Neural progenitor cell (in vitro differentiated cells): ENCODE measurements around the gene ATAT1. TPM values are rescaled to one million over a fixed set of nuclear protein-coding genes. Genes with fewer than 3 reads are reported as not detected.

Experiments
- DNase-seq: peaks from one replicate; pipeline ENCODE4 v3.0.0-alpha.2; 2016; ENCODE audit warnings: low spot score
- H2AFZ ChIP-seq: fragments of 200-600 bp; sonication (generic); replicated peaks from 2 replicates; pipeline ENCODE4 v1.6.1; 2016; ENCODE audit warnings: antibody characterized with exemption
- H3F3A ChIP-seq: fragments of 200-600 bp; sonication (generic); 2 replicates; pipeline ENCODE4 v1.6.1; 2016; ENCODE audit warnings: antibody characterized with exemption, low read depth
- H3K27ac ChIP-seq: fragments of 200-600 bp; sonication (generic); 2 replicates; pipeline ENCODE4 v1.5.1; 2016; ENCODE audit warnings: mild to moderate bottlenecking
- H3K27me3 ChIP-seq: fragments of 200-600 bp; sonication (generic); 2 replicates; pipeline ENCODE4 v1.6.1; 2016; ENCODE audit warnings: mild to moderate bottlenecking, moderate library complexity
- H3K36me3 ChIP-seq: fragments of 200-600 bp; sonication (generic); 2 replicates; pipeline ENCODE4 v1.5.1; 2016
- H3K4me1 ChIP-seq: fragments of 200-600 bp; sonication (generic); 2 replicates; pipeline ENCODE4 v1.6.1; 2016; ENCODE audit warnings: mixed run types
- H3K4me2 ChIP-seq: fragments of 200-600 bp; sonication (generic); 2 replicates; pipeline ENCODE4 v1.6.1; 2016
- H3K4me3 ChIP-seq: fragments of 200-600 bp; sonication (generic); 2 replicates; pipeline ENCODE4 v1.5.1; 2016
- H3K79me2 ChIP-seq: fragments of 200-600 bp; sonication (generic); 2 replicates; pipeline ENCODE4 v1.6.1; 2016; ENCODE audit warnings: low read depth
- H3K9ac ChIP-seq: fragments of 200-600 bp; sonication (generic); 2 replicates; pipeline ENCODE4 v1.6.1; 2016
- H3K9me3 ChIP-seq: fragments of 200-600 bp; sonication (generic); 2 replicates; pipeline ENCODE4 v1.5.1; 2016; ENCODE audit warnings: low read depth
- H4K20me1 ChIP-seq: fragments of 200-600 bp; sonication (generic); 2 replicates; pipeline ENCODE4 v1.6.1; 2016; ENCODE audit warnings: low read depth
- H3K27ac Mint-ChIP-seq: 3 replicates; pipeline ENCODE4 v1.8.0; 2021; ENCODE audit warnings: mixed read lengths
- H3K27me3 Mint-ChIP-seq: 2 replicates; pipeline ENCODE4 v1.8.0; 2022; ENCODE audit warnings: low read depth, mild to moderate bottlenecking, inconsistent platforms, moderate library complexity, mixed read lengths; ENCODE audit not compliant: insufficient read depth
- H3K36me3 Mint-ChIP-seq: 3 replicates; pipeline ENCODE4 v1.8.0; 2021; ENCODE audit warnings: mixed read lengths
- H3K4me1 Mint-ChIP-seq: 3 replicates; pipeline ENCODE4 v1.8.0; 2021; ENCODE audit warnings: mixed read lengths
- H3K4me3 Mint-ChIP-seq: 3 replicates; pipeline ENCODE4 v1.8.0; 2021; ENCODE audit warnings: mild to moderate bottlenecking, moderate library complexity, mixed read lengths
- H3K9me3 Mint-ChIP-seq: 3 replicates; pipeline ENCODE4 v1.8.0; 2020; ENCODE audit warnings: mixed read lengths
- CTCF ChIP-seq: fragments of 200-600 bp; sonication (generic); IDR thresholded peaks from 2 replicates; pipeline ENCODE4 v1.5.1; 2017; ENCODE audit warnings: antibody characterized with exemption, mild to moderate bottlenecking
- EZH2 ChIP-seq: fragments of 200-600 bp; sonication (generic); IDR thresholded peaks from 2 replicates; pipeline ENCODE4 v1.6.1; 2017; ENCODE audit warnings: antibody characterized with exemption, mild to moderate bottlenecking, moderate library complexity
- EZH2phosphoT487 ChIP-seq: fragments of 200-600 bp; sonication (generic); IDR thresholded peaks from 2 replicates; pipeline ENCODE4 v1.6.1; 2017; ENCODE audit warnings: antibody characterized with exemption
- total RNA-seq: library from RNA; depleted of rRNA; stranded (reverse); fragments of >200 nt; gene quantifications from 2 replicates; pipeline ENCODE4 v1.2.3, GENCODE V29; 2015; ENCODE audit warnings: low replicate concordance

ATAT1 gene
- total RNA-seq, 1 donor from 2014 or later, result 17.9 TPM

- H3K9me3 ChIP-seq, result no peaks in the 10 kb centered on the region
- peaks cover 11% of the 10 kb centered on the region for H3K4me1 Mint-ChIP-seq
- H3K4me2 ChIP-seq, result no peak overlapping the region
- no peaks in the 10 kb centered on the region for H3K36me3 ChIP-seq
- peaks cover 20% of the 10 kb centered on the region for H3K79me2 ChIP-seq
- no peaks in the 10 kb centered on the region for H3K27me3 ChIP-seq
- peaks cover 23% of the 10 kb centered on the region for H3K36me3 Mint-ChIP-seq
- H3K27ac Mint-ChIP-seq, result no peak overlapping the region
- no peak for TF ChIP-seq EZH2
- no peak for TF ChIP-seq CTCF
- TF ChIP-seq EZH2phosphoT487, result no peak
- peaks cover 8% of the 10 kb centered on the region for H3K4me1 ChIP-seq
- H3K9ac ChIP-seq, result no peak overlapping the region
- no peak overlapping the region for H2AFZ ChIP-seq
- peaks cover 4% of the 10 kb centered on the region for H3F3A ChIP-seq
- peaks cover 3% of the 10 kb centered on the region for H3K27me3 Mint-ChIP-seq
- H3K4me3 Mint-ChIP-seq, result no peak overlapping the region
- H3K9me3 Mint-ChIP-seq, result no peaks in the 10 kb centered on the region
- no peak overlapping the region for H3K27ac ChIP-seq
- no peak overlapping the region for H3K4me3 ChIP-seq
- peaks cover 5% of the 10 kb centered on the region for H4K20me1 ChIP-seq
- DNase-seq, result no peak
These were observed 24.5 kb downstream of the ATAT1 start for GRCh38 chr6:30651143-30651542.

DNA sequence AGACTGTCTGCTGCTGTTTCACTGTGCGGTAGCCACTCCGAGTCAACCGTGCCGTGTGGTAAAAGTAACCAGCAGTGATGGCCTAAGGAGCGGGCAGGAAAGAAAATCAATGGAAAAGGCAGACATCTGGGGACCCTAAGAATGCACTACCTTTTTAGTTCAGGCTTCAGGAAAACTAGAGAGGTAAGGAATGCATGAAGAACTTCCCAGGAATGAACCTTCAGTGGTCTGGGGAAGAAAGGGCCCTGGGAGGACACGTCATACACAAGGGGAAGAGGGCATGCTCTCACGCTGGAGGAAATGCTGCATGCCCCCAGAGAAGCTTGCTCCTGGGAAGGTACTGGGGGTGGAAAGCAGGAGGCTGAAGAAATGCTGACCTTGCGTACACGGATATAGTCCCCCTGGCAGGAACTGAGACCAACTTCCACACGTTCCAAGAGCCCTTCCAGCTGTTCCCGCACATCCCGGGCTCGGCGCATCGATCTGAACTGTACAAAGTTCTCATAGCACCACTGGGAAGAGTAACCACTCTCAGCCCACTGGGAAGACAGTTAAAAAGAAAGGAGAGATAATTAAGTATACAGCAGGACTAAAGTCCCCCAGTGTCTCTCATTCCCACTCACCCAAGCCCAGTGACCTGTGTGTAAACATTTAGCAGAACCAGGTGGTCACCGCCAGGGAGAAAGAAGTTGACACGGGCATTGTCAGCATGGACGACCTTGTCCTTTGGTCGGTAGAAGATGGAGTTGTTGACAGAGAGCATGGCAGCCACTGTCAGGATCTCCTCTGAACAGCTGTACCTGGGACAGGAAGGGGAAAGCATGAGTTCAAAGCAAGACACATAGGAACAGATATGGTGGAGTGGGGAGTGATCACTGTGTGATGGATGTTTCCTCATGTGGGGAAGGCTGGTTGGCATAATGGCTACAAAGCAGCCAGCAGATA, 28.4 kb downstream of the ATAT1 start:
- Histone ChIP-seq H3K4me1 (no peaks in the 10 kb centered on the region), H3K27ac (no peak overlapping the region), H3K9ac (no peak overlapping the region), H3K9me3 (no peaks in the 10 kb centered on the region), H3K27me3 (no peaks in the 10 kb centered on the region), H3F3A (no peaks in the 10 kb centered on the region), H4K20me1 (no peaks in the 10 kb centered on the region), H2AFZ (no peak overlapping the region), H3K36me3 (no peaks in the 10 kb centered on the region), H3K4me2 (no peak overlapping the region), H3K4me3 (no peak overlapping the region), H3K79me2 (no peaks in the 10 kb centered on the region)
- Mint-ChIP-seq H3K9me3 (no peaks in the 10 kb centered on the region), H3K4me3 (no peak overlapping the region), H3K27ac (no peak overlapping the region), H3K36me3 (peaks cover 32% of the 10 kb centered on the region), H3K4me1 (no peaks in the 10 kb centered on the region), H3K27me3 (peaks cover 3% of the 10 kb centered on the region)
- TF ChIP-seq EZH2phosphoT487 (no peak), EZH2 (no peak), CTCF (no peak)
- no peak for DNase-seq

DNA sequence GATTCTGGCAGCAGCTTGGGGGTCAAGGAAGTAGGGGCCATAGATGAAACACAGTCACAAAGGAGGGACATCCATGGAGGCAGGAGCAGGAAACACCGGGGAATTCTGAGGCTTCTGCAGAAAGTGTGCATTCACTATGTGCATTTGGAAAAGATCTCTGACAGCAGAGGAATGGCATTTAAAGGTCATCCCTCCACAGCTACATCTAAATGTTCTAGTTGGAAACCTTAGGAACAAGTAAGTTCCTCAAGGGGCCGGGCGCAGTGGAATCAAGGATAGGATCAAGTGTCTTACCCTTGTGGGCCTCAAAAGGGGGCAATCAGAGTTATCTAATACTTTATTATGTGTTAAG, 29.0 kb downstream of the ATAT1 start:
- Mint-ChIP-seq H3K27me3 (no peaks in the 10 kb centered on the region), H3K27ac (no peak overlapping the region), H3K9me3 (no peaks in the 10 kb centered on the region), H3K4me1 (no peaks in the 10 kb centered on the region), H3K4me3 (no peak overlapping the region), H3K36me3 (peaks cover 35% of the 10 kb centered on the region)
- H3K79me2 ChIP-seq, result no peaks in the 10 kb centered on the region
- H3K4me3 ChIP-seq, result no peak overlapping the region
- no peak overlapping the region for H3K4me2 ChIP-seq
- H3K36me3 ChIP-seq, result no peaks in the 10 kb centered on the region
- no peaks in the 10 kb centered on the region for H4K20me1 ChIP-seq
- H3K27ac ChIP-seq, result no peak overlapping the region
- no peaks in the 10 kb centered on the region for H3K27me3 ChIP-seq
- no peaks in the 10 kb centered on the region for H3F3A ChIP-seq
- no peak for DNase-seq
- no peaks in the 10 kb centered on the region for H3K9me3 ChIP-seq
- H3K9ac ChIP-seq, result no peak overlapping the region
- no peaks in the 10 kb centered on the region for H3K4me1 ChIP-seq
- TF ChIP-seq EZH2 (no peak), EZH2phosphoT487 (no peak), CTCF (no peak)
- H2AFZ ChIP-seq, result no peak overlapping the region
